UCSD-AML1 (cell line): ENCODE results near the gene RPP14.
"Not testable (repeated sequence)": the region's sequence is repeated elsewhere in the genome, so short reads cannot be mapped to it uniquely, and the experiment has no call there.

Experiments used
- DNase-seq: peaks from one replicate; lab custom pipeline; 2025; ENCODE audit not compliant: unreplicated experiment; lab: John Stamatoyannopoulos, UW

RPP14 gene

DNA sequence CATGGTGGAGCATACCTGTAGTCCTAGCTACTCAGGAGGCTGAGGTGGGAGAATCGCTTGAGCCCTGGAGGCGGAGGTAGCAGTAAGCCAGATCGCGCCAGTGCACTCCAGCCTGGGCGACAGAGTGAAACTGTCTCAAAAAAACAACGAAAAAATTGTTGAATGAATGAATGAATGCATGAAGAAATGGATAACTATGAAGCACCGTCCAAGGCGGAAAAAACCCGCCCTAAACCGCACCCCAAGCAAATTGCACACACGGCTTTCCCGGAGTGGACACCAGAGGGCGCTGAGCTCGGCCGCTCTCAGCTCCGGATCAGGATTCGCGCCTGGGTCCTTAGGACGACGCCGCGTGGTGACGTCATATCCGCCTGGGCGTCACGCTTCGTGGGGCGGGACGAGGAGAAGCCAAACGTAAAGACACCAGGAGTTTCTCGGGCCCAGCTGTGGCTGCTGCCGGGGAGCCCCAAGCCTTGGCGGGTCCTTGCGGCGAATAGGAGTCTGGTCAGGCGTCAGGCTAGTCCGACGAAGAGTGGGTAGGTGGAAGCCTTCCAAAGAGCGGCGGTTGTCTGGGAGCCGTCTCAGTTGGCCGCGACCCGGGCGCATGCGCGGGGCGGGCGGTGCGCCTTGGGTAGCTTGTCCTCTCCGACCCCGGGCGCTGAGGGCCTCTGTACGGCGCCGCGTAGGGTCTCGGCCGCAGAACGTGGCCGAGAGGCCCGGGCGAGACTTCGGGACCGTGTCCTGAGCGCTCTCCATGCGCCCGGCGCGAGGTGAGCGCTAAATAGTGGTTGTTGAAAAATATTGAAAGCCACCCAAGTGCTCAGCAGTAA lies at the start of gene RPP14, which contains the start of gene HTD2:
Gene RPP14, plus strand, starts transcription at position 364 of the 830 bp plus-strand sequence. CDS start 4,085 bp downstream, outside the sequence.
Gene HTD2, plus strand, starts transcription at position 639 of the 830 bp plus-strand sequence. CDS start 11,094 bp downstream, outside the sequence.
- peak; percentile 98 for DNase-seq

DNA sequence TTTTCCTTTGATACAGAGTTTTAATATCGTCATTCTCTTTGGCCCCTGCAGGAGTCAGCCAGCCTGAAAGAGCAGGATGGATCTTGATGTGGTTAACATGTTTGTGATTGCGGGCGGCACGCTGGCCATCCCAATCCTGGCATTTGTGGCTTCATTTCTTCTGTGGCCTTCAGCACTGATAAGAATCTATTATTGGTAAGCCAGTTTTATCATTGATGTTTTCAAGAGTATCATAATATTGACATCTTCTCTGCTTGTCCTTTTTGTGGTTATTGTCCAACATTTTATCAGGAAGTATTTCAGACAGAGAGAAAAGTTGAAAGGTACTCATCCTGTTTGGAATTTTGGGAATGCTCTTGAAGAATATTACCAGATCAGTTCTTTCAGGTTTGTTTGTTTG lies 49.5 kb upstream of the RPP14 start:
- DNase-seq, result no peak

DNA sequence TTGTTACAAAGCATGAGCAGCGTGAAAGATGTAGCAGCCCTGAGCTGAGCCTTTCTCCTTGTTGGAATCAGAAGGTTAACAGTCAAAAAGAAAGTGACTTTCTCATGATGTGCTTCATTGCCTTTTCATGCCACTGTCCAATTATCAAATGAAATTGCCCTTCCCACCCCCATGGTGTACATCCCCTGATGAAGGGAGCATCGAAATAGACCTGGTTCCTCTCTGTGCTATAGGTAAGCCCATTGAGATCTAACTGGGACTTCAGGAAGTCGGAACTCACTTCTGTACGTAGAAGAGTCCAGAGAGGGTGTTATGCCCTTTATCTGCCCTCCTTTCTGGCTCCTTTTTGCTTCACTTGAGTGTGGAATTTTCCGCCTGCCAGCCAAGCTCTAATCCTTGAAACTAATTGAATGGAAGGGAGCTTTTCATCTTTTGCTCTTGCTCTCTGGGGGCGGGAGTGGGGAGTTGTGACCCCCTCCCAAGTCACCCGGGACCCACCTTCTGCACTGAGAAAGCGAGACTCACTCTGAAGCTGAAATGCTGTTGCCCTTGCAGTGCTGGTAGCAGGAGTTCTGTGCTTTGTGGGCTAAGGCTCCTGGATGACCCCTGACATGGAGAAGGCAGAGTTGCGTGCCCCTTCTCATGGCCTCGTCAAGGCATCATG lies 47.5 kb upstream of the RPP14 start:
- DNase-seq, result no peak

DNA sequence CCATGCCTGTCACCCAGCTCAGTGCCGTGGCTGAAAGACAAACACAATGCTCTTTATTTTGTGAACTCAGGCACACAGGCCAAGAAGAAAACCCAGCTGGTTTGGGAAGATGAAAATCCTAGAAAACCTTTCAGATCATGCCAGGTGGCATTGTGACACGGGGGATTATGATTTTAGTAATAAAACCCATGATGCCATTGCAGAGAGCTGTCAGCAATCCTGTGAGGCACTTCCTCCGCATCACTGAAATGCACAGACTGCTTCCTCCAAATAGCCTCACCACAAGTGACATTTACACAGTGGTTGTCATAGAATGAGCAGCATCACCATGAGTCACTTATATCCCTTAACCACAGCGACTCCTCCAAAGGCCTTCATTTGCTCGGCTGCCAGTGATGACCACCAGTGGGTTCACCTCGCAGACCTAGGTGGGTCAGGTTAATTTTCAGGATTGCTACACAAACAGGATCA lies 45.7 kb upstream of the RPP14 start:
- DNase-seq, result no peak

DNA sequence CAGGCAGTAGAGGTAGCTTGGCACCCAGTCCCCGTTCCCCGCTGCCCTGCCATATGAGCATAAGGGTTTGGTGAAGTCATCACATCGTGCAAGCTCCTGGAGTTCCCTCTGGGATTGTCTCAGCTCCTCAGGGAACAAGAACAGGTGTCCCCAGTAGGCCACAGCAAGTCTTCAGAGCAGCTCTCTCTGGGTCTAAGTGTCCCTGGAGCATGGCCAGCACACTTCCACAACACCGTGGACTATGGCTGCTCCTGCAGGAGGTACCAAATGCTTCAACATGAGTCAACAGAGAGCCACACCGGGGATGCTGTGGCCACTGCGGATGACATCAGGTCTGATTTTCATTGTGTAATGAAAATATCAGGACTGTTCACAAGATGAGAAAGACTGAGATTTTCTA lies 45.3 kb upstream of the RPP14 start:
- DNase-seq, result no peak

DNA sequence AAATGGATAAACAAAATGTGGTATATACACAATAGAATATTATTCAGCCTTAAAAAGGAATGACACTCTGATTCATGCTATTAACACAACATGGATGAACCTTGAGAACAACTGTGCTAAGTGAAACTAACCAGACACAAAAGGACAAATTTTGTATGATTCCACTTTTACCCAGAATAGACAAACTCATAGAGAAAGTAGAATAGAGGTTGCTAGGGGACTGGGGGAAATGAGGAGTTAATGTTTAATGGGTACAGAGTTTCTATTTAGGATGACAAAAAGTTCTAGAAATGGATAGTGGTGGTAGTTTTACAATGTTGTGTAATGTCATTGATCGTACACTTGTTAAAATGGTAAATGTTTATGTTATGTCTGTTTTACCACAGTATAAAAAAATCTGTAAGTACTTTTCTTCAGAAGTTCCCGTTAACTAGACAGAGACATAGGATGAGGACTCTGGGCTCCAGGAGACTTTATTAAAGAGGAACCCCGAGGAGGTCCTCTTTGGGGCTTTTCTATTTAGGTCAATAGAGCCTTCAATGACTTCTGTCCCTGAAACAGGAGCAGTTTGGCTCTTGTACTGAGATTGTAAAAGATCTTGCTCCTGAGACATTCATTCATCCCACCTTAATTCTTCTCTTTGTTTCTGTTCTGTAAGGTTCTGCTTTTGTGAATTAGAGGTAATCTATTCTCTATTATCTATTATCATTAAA lies 43.9 kb upstream of the RPP14 start:
- DNase-seq, result no peak

DNA sequence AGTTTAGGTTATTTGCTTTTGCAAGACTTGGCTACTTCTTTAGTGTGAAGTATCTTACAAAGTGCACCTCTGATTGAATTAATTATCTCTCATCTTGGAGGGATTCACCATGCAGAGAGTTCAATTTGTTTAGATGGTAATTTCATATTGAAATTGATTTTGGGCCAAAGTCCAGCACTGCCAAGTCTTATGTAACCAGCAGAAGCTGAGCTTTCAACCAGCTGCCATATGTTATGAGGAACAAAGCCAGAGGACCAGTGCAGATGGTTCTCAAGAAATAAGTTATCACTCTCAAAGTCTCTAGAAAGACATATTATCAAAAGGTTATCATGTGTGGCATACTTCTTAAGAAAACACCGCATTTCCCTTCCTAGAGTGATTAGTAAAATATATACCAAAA lies 39.5 kb upstream of the RPP14 start:
- no peak for DNase-seq

DNA sequence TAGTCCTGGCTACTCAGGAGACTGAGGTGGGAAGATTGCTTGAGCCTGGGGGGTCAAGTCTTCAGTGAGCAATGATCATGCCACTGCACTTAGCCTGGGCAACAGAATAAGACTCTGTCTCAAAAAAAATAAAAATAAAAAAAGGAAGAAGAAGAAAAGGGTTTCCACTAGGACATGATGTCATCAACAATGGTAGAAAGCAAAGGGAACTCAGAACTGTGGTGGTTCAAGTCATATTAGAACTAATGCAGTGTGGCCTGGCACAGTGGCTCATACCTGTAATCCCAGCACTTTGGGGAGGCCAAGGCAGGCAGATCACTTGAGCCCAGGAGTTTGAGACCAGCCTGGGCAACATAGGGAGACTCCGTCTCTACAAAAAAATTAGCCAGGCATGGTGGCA lies 38.5 kb upstream of the RPP14 start:
- DNase-seq, result not testable (repeated sequence)

DNA sequence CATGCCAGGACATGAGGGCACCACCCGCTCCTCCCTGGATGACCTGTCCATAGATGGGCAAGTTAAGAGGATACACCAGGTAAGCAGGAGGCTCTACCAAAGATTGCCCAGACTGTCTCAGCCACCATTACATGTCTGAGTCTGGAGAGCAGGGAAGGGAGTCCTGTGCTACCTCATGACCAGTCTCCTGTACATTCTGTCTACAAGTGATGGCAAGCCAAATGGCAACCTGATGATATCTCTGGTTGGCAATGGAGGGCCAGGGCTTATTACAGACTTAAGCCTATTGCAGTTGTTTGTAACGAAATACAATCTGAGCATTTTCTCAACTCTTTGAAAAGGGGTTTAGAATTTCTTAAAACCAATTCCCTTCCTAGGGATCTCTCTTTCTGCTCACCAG lies 36.7 kb upstream of the RPP14 start:
- DNase-seq, result no peak

DNA sequence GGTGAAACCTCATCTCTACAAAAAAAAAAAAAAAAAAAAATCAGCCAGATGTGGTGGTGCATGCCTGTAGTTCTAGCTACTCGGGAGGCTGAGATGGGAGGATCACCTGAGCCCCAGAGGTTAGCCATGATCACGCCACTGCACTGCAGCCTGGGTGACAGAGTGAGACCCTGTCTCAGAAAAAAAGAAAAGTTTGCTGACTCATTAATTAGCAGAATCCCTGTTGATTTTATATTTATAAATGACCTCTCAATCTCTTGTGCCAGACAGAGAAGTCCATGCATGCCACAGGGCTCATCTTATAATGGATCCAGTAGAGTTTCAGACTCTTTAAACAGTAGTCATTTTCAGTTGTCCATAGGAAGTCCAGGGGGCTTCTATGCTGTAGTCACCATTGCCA lies 35.6 kb upstream of the RPP14 start:
- no peak for DNase-seq

DNA sequence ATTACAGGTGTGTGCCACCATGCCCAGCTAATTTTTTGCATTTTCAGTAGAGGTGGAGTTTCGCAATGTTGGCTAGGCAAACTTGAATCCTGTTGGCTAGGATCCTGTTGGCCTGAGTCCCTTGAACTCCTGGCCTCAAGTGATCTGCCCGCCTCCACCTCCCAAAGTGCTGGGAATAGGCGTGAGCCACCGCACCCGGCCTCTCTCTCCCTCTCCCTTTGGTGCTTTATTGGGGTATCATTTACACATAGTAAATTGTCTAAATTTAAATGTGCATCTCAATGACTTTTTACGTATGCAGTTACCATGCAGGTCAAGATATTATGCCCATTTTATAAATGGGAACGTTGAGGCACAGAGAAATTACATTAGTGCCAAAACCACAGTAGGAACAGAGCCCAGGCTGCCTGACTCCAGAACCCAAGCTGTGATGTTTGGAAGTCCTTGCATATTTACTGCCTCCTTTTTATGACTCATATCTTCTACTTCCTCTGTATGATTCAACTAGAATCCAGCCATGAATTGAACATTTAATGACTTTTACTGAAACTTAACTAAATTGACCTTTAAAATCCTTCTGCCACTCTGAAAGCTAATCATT lies 34.0 kb upstream of the RPP14 start:
- DNase-seq, result no peak

DNA sequence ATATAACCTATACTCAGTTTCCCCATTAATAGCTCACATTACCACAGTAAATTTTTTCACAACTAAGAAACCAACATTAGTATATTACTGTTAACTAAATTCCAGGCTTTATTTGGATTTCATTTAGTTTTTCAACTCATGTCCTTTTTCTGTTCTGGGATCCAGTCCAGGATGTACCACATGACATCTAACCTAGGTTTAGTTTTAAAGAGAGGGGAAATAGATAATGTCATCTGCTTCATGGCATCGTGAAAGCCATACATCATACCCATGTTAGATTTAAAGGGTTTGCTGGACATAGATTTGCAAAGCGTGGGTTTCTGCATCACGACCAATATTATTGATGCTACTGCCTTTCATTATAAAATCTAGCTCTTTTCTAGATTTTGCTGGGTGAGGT lies 33.2 kb upstream of the RPP14 start:
- no peak for DNase-seq

DNA sequence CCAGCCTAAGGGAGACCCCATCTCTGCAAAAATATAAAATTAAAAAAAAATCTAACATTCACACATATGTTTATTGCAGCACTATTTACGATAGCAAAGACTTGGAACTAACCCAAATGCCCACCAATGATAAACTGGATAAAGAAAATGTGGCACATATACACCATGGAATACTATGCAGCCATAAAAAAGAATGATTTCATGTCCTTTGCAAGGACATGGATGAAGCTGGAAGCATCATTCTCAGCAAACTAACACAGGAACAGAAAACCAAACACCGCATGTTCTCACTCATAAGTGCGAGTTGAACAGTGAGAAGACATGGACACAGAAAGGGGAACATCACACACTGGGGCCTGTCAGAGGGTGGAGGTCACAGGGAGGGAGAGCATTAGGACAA lies 32.7 kb upstream of the RPP14 start:
- DNase-seq, result not testable (repeated sequence)

DNA sequence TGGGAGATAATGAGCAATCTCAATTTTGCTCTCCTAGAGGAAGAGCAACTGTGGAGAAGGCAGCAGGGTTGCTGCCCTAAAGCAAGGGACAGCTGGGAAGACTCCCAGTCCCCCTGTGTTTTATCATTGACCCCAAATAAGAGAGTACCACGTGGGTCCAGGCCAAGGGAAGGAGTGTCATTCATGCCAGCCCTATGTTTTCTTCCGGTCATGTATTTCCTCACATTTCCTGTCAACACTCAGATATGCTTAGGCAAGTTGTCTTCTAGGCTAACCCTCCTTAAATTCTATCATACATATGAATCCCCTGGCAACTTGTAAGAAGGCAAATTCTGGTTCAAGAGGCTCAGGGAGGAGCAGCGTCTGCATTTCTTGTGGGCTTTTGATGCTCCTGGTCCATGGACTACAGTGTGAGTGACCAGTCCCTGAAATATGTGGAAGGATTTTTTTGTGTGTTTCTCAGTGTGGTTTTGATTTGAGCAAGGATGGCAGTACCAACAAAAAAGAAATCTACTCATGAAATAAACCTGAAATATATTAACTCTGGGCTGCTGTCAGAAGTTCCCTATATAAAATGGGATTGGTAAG lies 31.9 kb upstream of the RPP14 start:
- no peak for DNase-seq

DNA sequence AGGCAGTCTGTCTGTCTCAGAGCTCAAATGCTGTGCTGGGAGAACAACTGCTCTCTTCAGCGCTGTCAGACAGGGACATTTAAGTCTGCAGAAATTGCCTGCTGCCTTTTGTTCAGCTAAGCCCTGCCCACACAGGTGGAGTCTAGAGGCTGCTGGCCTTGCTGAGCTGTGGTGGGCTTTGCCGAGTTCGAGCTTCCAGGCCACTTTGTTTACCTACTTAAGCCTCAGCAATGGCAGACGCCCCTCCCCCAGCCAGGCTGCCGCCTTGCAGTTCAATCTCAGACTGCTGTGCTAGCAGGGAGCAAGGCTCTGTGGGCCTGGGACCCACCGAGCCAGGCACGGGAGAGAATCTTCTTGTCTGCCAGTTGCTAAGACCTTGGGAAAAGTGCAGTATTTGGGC lies 25.0 kb upstream of the RPP14 start:
- no peak for DNase-seq

DNA sequence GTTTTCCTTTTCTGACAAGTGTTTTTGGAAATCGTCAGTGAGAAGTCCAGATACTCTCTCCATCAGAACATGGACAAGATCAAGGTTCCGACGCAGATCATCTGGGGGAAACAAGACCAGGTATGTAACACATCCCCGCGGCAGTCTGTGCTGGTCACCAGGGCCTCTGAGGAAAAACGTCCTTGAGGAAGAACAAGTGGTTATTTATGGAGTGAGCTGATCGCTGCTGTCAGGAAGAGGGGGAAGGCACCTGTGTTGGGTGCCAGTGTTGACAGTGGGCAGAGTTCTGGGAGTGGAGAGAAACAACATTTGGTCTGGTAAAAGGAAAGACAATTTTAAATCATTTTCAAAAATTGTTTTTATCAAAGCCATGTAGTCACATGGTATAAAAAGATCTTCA lies 20.7 kb upstream of the RPP14 start:
- no peak for DNase-seq

DNA sequence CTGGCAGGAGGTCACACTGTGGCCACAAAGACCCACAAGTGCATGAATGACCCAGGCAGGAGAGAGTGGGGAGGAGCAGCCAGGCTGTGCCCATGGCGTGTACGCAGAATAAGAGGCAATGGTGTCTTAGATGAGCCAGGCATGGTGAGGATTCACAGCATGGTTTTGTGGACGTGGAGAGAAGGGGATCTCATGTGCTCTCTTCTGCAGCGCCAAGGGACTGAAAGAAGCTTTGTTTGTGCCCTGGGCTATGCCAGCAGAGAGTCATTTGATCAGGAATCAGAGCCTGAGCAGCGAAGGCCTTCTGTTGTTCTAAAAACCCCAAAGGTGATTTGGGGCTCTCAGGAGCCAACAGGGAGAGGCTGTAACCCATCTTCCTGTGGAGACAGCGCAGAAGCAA lies 18.7 kb upstream of the RPP14 start:
- DNase-seq, result no peak

DNA sequence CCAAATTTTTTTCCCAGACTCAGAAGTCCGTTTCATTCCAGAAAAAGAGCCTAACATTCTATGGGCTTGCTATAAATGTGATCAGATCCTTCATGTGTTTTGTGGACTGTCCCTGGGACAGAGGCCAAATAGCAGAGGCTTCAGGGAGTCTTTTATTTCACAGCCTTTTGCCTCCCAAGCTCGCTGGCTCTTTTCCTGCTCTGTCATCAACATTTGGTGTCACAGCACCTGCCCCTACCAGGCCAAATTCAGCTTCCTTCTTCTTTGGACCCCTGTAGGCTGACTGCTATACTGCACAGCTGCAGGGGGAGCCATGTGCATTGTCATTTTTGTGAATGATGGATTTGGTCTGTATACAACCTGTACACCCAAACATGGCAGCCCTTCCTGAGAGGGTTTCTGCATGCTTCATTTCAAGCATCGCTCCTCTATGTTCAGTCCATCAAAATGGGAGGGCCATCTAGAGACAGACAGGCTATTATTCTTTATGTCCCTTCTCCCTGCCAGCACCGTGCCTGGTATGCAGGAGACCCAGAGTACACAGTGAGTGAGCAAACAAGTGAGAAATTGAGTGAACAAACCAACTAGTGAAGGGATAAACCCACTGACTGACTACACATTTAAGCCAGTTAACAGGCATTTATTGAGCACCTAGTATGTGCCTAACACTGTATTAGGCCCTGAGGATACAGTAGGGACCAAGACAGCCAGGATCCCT lies 17.9 kb upstream of the RPP14 start:
- DNase-seq, result no peak

DNA sequence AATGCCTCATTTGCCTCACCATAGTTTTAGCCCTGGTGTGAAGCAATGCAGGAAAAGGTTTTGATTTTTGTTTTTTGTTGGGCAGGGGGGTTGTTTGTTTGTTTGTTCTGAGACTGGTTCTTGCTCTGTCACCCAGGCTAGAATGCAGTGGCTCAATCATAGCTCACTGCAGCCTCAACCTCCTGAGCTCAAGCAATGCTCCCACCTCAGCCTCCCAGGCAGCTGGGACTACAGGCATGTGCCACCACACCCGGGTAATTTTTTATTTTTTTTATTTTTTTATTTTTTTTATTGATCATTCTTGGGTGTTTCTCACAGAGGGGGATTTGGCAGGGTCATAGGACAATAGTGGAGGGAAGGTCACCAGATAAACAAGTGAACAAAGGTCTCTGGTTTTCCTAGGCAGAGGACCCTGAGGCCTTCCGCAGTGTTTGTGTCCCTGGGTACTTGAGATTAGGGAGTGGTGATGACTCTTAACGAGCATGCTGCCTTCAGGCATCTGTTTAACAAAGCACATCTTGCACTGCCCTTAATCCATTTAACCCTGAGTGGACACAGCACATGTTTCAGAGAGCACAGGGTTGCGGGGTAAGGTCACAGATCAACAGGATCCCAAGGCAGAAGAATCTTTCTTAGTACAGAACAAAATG lies 17.0 kb upstream of the RPP14 start:
- DNase-seq, result not testable (repeated sequence)

DNA sequence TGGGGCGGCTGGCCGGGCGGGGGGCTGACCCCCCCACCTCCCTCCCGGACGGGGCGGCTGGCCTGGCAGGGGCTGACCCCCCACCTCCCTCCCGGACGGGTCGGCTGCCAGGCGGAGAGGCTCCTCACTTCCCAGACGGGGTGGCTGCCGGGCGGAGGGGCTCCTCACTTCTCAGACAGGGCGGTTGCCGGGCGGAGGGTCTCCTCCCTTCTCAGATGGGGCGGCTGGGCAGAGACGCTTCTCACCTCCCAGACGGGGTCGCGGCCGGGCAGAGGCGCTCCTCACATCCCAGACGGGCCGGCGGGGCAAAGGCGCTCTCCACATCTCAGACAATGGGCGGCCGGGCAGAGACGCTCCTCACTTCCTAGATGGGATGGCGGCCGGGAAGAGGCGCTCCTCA lies 15.6 kb upstream of the RPP14 start:
- not testable (repeated sequence) for DNase-seq
